ENCODE data around the gene PRDM16. TPM values are rescaled to one million over a fixed set of nuclear protein-coding genes. Genes with fewer than 3 reads are reported as not detected.

PRDM16 gene
- total RNA-seq, 4 donors from 2014 or later = 5.4 to 13.2 (median 7.7) TPM

- TF ChIP-seq POLR2A (IDR thresholded peaks at IDR 0.05) (no peak), CTCF (IDR thresholded peaks at IDR 0.05) (no peak)
- Histone ChIP-seq H3K27ac (no peak overlapping the region), H3K9me3 (no peaks in the 10 kb centered on the region), H3K4me1 (peaks cover 0 to 15% (median 0%) of the 10 kb centered on the region in 4 donors), H3K36me3 (no peaks in the 10 kb centered on the region), H3K4me3 (no peak overlapping the region), H3K27me3 (no peaks in the 10 kb centered on the region)
- no peak for DNase-seq
Measured at GRCh38 chr1:3265835-3266805, 197.1 kb downstream of the PRDM16 start.

GRCh38 chr1:3266870-3267549 lies 198.0 kb downstream of the PRDM16 start:
- Histone ChIP-seq H3K4me1 (peaks cover 0 to 15% (median 0%) of the 10 kb centered on the region in 4 donors), H3K27ac (no peak overlapping the region), H3K36me3 (no peaks in the 10 kb centered on the region), H3K4me3 (no peak overlapping the region), H3K9me3 (no peaks in the 10 kb centered on the region), H3K27me3 (no peaks in the 10 kb centered on the region)
- TF ChIP-seq CTCF (IDR thresholded peaks at IDR 0.05) (no peak), POLR2A (IDR thresholded peaks at IDR 0.05) (no peak)
- no peak for DNase-seq

- no peaks in the 10 kb centered on the region for H3K9me3 ChIP-seq
- TF ChIP-seq CTCF (IDR thresholded peaks at IDR 0.05) = no peak
- no peak for TF ChIP-seq POLR2A (IDR thresholded peaks at IDR 0.05)
- DNase-seq = no peak
- no peaks in the 10 kb centered on the region for H3K27me3 ChIP-seq
- H3K4me3 ChIP-seq = no peak overlapping the region
- peaks cover 0 to 15% (median 0%) of the 10 kb centered on the region in 4 donors for H3K4me1 ChIP-seq
- H3K36me3 ChIP-seq = no peaks in the 10 kb centered on the region
- no peak overlapping the region for H3K27ac ChIP-seq
Measured at GRCh38 chr1:3267550-3268270, 198.7 kb downstream of the PRDM16 start.

- peaks cover 0 to 9% (median 0%) of the 10 kb centered on the region in 4 donors for H3K4me1 ChIP-seq
- no peaks in the 10 kb centered on the region for H3K36me3 ChIP-seq
- H3K4me3 ChIP-seq = no peak overlapping the region
- no peaks in the 10 kb centered on the region for H3K9me3 ChIP-seq
- H3K27me3 ChIP-seq = no peaks in the 10 kb centered on the region
- DNase-seq = no peak
- TF ChIP-seq CTCF (IDR thresholded peaks at IDR 0.05) (no peak), POLR2A (IDR thresholded peaks at IDR 0.05) (no peak)
- no peak overlapping the region for H3K27ac ChIP-seq
Measured at GRCh38 chr1:3268281-3268680, 199.3 kb downstream of the PRDM16 start.

GRCh38 chr1:3270403-3271245 lies 201.6 kb downstream of the PRDM16 start:
- no peak for DNase-seq
- Histone ChIP-seq H3K36me3 (no peaks in the 10 kb centered on the region), H3K4me1 (no peaks in the 10 kb centered on the region), H3K9me3 (no peaks in the 10 kb centered on the region), H3K4me3 (no peak overlapping the region), H3K27ac (no peak overlapping the region), H3K27me3 (no peaks in the 10 kb centered on the region)
- TF ChIP-seq CTCF (IDR thresholded peaks at IDR 0.05) = no peak
- no peak for TF ChIP-seq POLR2A (IDR thresholded peaks at IDR 0.05)
